ENCODE results near the gene LEF1. TPM values are rescaled to one million over a fixed set of nuclear protein-coding genes. Genes with fewer than 3 reads are reported as not detected.

LEF1 gene
- total and polyA plus RNA-seq, 9 of the 15 experiments (the other 6 are each of a cell fraction or from before 2014, with no cell fraction given) = 15.1 to 81.1 (median 29.7) TPM

GRCh38 chr4:108111781-108112180 lies 57.0 kb downstream of the LEF1 start (continued):
- no peak for TF ChIP-seq GTF3C2 (IDR thresholded peaks at IDR 0.05; ENCODE audit: borderline replicate concordance, extremely low read depth, insufficient read length)

- no peak for DNase-seq (ENCODE audit: extremely low read depth in 1 of 4, low spot score in 3 of 4)
- no peak overlapping the region for H3K4me3 ChIP-seq
- H3K4me1 ChIP-seq (replicated peaks in 1 of 2; ENCODE audit: control insufficient read depth in 2 of 2, insufficient read depth in 2 of 2, low read length in 2 of 2) = peaks cover 4 to 48% of the 10 kb centered on the region in 2 experiments
- no peak overlapping the region for H3K9ac ChIP-seq (ENCODE audit: insufficient read depth in 1 of 2, low read depth in 2 of 2, low read length in 2 of 2)
- TF ChIP-seq ZNF253 (CRISPR knock-in tag; conservative IDR thresholded peaks at IDR 0.05) (no peak), ZNF511 (CRISPR knock-in tag; IDR thresholded peaks at IDR 0.05) (no peak), E2F4 (CRISPR knock-in tag; IDR thresholded peaks at IDR 0.05; ENCODE audit: low read depth) (no peak), ZBED1 (IDR thresholded peaks at IDR 0.05) (no peak), TAF1 (IDR thresholded peaks at IDR 0.05; ENCODE audit: control insufficient read depth, extremely low read depth, insufficient read depth, low read length, severe bottlenecking) (no peak), FUS (optimal IDR thresholded peaks at IDR 0.05; ENCODE audit: low read depth, low read length) (no peak), EWSR1 (IDR thresholded peaks at IDR 0.05; ENCODE audit: borderline replicate concordance, low read depth, partially characterized antibody) (no peak), BRD9 (IDR thresholded peaks at IDR 0.05; ENCODE audit: low read depth, partially characterized antibody) (no peak), MAFG (tag; conservative IDR thresholded peaks at IDR 0.05) (no peak), PCBP1 (IDR thresholded peaks at IDR 0.05; ENCODE audit: low read depth, low read length, poor library complexity, severe bottlenecking) (no peak), HSF4 (CRISPR knock-in tag; IDR thresholded peaks at IDR 0.05; ENCODE audit: borderline replicate concordance) (no peak), HNRNPL (IDR thresholded peaks at IDR 0.05; ENCODE audit: low read depth, low read length) (no peak), SLC30A9 (CRISPR knock-in tag; IDR thresholded peaks at IDR 0.05) (no peak)
- no peak overlapping the region for H3K27ac ChIP-seq (ENCODE audit: extremely low read depth, low read depth, low read length)
- H2AFZ ChIP-seq (ENCODE audit: low read depth, low read length) = no peak overlapping the region
- H3K36me3 ChIP-seq (ENCODE audit: control insufficient read depth, insufficient read depth, low read length) = no peaks in the 10 kb centered on the region; the same call in 2 of the 3 replicates
- no peak for FAIRE-seq
- ATAC-seq = no peak
- H4K20me1 ChIP-seq (replicated peaks; ENCODE audit: control insufficient read depth, insufficient read depth, low read length) = no peaks in the 10 kb centered on the region
- no peaks in the 10 kb centered on the region for H3K27me3 ChIP-seq (ENCODE audit: control insufficient read depth in 2 of 2, insufficient read depth in 2 of 2, low read length in 2 of 2)
- H3K9me1 ChIP-seq (ENCODE audit: control insufficient read depth, insufficient read depth, low read length) = no peaks in the 10 kb centered on the region
- intact Hi-C loops (cut with micrococcal nuclease) = no loop called here
- in situ Hi-C loops (cut with MboI) = no loop called here
- H3K9me3 ChIP-seq (replicated peaks; ENCODE audit: control insufficient read depth, insufficient read depth, low read depth, low read length) = no peaks in the 10 kb centered on the region
- peaks cover 20% of the 10 kb centered on the region; the same call in 2 of the 3 replicates for H3K79me2 ChIP-seq (ENCODE audit: control insufficient read depth, insufficient read depth, low read length)
- no peak overlapping the region for H3K4me2 ChIP-seq (ENCODE audit: insufficient read depth, low read length)
- WGBS (ENCODE audit: insufficient coverage, low coverage, missing lambda C conversion rate) = 41% methylated on average over 5 of the region's 5 CpGs
- POLR2A ChIA-PET = no interaction called here
- CTCF ChIA-PET (ENCODE audit: low intra/inter-chr PET ratio) = interaction anchor here (0.6 kb wide), 1 partner anchor 982 kb away, joined by 3 read pairs; no protein-coding TSS in a partner anchor
- BruUV-seq (replicated peaks) = no TSS peak
Observed at GRCh38 chr4:108110450-108110849, 58.3 kb downstream of the LEF1 start.

Measured in K562 (cell line).